Body of pancreas (tissue), 4 donors: ENCODE measurements around the gene BBX. TPM values are rescaled to one million over a fixed set of nuclear protein-coding genes. Genes with fewer than 3 reads are reported as not detected.

ENCODE experiments used
- ATAC-seq: fragments of 150-250 bp; one replicate; pipeline ENCODE4 v1.9.1; 2016
- DNase-seq, 4 donors: peaks; one replicate each; pipeline ENCODE4 v3.0.0-alpha.2; 2019
- H3K27ac ChIP-seq, 4 donors: fragments of 200-600 bp; sonication (generic); 1 replicate in 3 of 4; 2 replicates in 1 of 4; pipeline versions ENCODE4 v1.5.1 to v1.6.1; 2016 to 2019; ENCODE audit warnings: mild to moderate bottlenecking in 1 of 4, mixed read lengths in 1 of 4, moderate library complexity in 1 of 4
- H3K27me3 ChIP-seq, 2 donors: fragments of 200-600 bp; sonication (generic); one replicate each; pipeline ENCODE4 v1.6.0; 2016; ENCODE audit warnings: mild to moderate bottlenecking in 1 of 2
- H3K36me3 ChIP-seq, 2 donors: fragments of 200-600 bp; sonication (generic); replicated peaks in 1 of 2; 2 replicates each; pipeline ENCODE4 v1.5.1; 2016; ENCODE audit warnings: low read depth in 2 of 2; ENCODE audit not compliant: insufficient read depth in 1 of 2
- H3K4me1 ChIP-seq: fragments of 200-600 bp; sonication (generic); one replicate; pipeline ENCODE4 v1.6.0; 2016
- H3K4me3 ChIP-seq, 2 donors: fragments of 200-600 bp; sonication (generic); 1 replicate in 1 of 2; 2 replicates in 1 of 2; pipeline ENCODE4 v1.5.1; 2016 to 2019
- H3K9me3 ChIP-seq, 3 donors: fragments of 200-600 bp; sonication (generic); 1 replicate in 2 of 3; 2 replicates in 1 of 3; pipeline ENCODE4 v1.5.1; 2016
- POLR2A ChIP-seq, 3 donors: fragments of 450-650 bp; IDR thresholded peaks; one replicate each; pipeline ENCODE4 v1.6.1; 2016; ENCODE audit warnings: antibody characterized with exemption in 3 of 3, mild to moderate bottlenecking in 2 of 3
- WGBS, 2 donors: methylation state at CpG; one replicate each; pipeline ENCODE4 v1.1.5; 2017; 5-methylcytosine and 5-hydroxymethylcytosine counted together
- intact Hi-C: fragments of 100-400 bp; cut with DNase I; formaldehyde crosslinking; loops from one replicate; pipeline ENCODE4 v1.15.1; 2023
- total RNA-seq, 2 donors: library from RNA; depleted of rRNA; stranded (reverse); fragments of >200 nt; gene quantifications; one replicate each; pipeline ENCODE4 v1.1.0, GENCODE V29; 2016
- TF ChIP-seq, protein P1 (sequence below), 7 experiments: fragments of 450-650 bp in 4 of 7; fragments of 200-600 bp in 3 of 7; sonication (generic) in 3 of 7; IDR thresholded peaks; one replicate each; pipeline ENCODE4 v1.5.1; 2016 to 2019; ENCODE audit warnings: antibody characterized with exemption in 7 of 7

Gene BBX
- total RNA-seq, 2 donors from 2014 or later = 17.5 to 28.8 TPM

DNA sequence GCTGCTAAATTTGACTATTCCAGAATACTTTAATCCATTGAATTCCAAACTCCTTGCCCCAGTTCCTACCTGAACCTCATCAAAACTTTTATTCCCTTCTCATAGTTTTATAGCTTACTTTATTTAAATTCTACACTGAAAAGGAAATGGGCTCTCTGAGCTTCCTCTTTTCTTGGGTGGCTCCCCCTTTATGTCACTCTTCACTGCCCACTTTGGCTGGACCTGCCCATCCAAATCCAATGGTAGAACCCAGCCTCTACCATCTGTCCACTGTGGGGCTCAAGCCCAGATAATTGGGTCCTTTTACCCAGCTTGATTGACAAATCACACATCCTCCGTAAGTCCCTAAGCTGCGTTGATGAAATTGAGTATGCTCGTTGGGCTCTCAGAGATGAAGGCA lies 216.5 kb downstream of the BBX start:
- Histone ChIP-seq H3K27me3 (no peaks in the 10 kb centered on the region), H3K9me3 (no peaks in the 10 kb centered on the region), H3K36me3 (no peaks in the 10 kb centered on the region), H3K27ac (no peak overlapping the region), H3K4me3 (no peak overlapping the region), H3K4me1 (peaks cover 4% of the 10 kb centered on the region)
- TF ChIP-seq, protein P1, sequence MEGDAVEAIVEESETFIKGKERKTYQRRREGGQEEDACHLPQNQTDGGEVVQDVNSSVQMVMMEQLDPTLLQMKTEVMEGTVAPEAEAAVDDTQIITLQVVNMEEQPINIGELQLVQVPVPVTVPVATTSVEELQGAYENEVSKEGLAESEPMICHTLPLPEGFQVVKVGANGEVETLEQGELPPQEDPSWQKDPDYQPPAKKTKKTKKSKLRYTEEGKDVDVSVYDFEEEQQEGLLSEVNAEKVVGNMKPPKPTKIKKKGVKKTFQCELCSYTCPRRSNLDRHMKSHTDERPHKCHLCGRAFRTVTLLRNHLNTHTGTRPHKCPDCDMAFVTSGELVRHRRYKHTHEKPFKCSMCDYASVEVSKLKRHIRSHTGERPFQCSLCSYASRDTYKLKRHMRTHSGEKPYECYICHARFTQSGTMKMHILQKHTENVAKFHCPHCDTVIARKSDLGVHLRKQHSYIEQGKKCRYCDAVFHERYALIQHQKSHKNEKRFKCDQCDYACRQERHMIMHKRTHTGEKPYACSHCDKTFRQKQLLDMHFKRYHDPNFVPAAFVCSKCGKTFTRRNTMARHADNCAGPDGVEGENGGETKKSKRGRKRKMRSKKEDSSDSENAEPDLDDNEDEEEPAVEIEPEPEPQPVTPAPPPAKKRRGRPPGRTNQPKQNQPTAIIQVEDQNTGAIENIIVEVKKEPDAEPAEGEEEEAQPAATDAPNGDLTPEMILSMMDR (IDR thresholded peaks at IDR 0.05) = no peak
- TF ChIP-seq POLR2A (IDR thresholded peaks at IDR 0.05) = no peak
- ATAC-seq = no peak
- intact Hi-C loops = no loop called here
- 58 to 59% methylated on average over 3 of the region's 3 CpGs for WGBS, 2 donors
- no peak for DNase-seq

DNA sequence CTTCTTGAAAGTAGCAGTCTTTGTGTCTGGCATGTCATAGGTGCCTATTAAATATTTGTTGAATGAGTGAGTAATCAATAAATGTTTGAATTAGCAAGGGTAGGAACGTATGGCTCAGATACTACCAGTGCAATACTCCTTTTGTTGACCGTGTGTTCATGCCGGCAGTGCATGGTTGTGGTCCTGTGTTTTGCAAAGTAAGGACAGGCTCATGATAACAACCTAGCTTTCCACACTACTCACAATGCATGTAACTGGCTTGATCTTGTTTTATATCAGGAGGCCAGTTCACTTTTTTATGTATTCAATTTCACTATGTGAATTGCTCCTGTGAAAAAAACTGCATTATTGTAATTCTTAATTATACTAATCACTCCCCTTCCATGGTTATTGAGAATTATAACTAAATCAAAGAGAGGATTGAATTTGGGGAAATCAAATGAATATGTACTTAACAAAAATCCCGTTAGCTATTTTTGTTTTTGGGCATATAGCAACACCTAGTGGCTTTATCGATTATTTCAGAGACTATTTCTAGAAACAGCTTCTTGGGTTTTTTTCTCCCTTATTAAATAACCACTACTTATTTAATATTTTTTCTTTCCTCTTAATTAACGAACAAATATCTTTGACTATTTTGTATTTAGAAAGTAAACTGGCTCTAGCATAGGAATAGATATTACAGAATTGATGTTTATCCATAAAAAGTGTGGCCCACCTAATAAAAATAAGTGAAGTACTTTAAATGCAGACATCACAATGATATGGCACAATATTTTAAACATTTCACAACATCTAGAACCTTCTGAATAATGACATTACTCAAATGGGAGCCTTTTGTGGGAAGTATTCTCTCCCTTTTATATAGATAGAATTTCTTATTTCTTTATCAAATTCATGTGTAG lies 218.5 kb downstream of the BBX start:
- TF ChIP-seq, protein P1 (IDR thresholded peaks at IDR 0.05) = peak; percentile 18 to 61 (median 54)
- no peak for TF ChIP-seq POLR2A (IDR thresholded peaks at IDR 0.05)
- intact Hi-C loops = no loop called here
- no peak overlapping the region for H3K4me3 ChIP-seq
- H3K27ac ChIP-seq = no peak overlapping the region
- no peak for ATAC-seq
- WGBS, 2 donors = 32% methylated on average over 6 of the region's 6 CpGs
- no peaks in the 10 kb centered on the region for H3K27me3 ChIP-seq
- peaks cover 4% of the 10 kb centered on the region for H3K4me1 ChIP-seq
- no peaks in the 10 kb centered on the region for H3K36me3 ChIP-seq
- no peak for DNase-seq
- H3K9me3 ChIP-seq = no peaks in the 10 kb centered on the region

DNA sequence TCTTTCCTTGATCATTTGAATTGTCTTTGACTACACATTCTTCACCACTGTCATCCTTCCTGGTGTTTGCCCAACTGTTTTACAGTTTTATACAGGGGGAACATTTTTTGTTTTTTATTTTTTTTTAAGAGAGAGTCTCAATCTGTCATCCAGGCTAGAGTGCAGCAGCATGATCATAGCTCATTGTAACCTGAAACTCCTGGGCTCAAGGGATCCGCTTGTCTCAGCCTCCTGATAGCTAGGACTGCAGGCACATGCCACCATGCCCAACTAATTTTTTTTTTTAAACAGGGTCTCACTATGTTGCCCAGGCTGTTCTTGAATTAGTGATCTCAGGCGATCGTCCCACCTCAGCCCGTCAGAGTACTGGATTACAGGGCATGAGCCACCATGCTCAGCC lies 222.6 kb downstream of the BBX start:
- peaks cover 4% of the 10 kb centered on the region for H3K4me1 ChIP-seq
- DNase-seq (no peak), ATAC-seq (no peak)
- no peaks in the 10 kb centered on the region for H3K36me3 ChIP-seq
- intact Hi-C loops = no loop called here
- H3K9me3 ChIP-seq = no peaks in the 10 kb centered on the region
- H3K27ac ChIP-seq = no peak overlapping the region
- no peak for TF ChIP-seq POLR2A (IDR thresholded peaks at IDR 0.05)
- TF ChIP-seq, protein P1 (IDR thresholded peaks at IDR 0.05) = no peak
- H3K4me3 ChIP-seq = no peak overlapping the region
- 92 to 94% methylated on average over 4 of the region's 4 CpGs for whole genome bisulfite sequencing, 2 donors
- H3K27me3 ChIP-seq = no peaks in the 10 kb centered on the region

DNA sequence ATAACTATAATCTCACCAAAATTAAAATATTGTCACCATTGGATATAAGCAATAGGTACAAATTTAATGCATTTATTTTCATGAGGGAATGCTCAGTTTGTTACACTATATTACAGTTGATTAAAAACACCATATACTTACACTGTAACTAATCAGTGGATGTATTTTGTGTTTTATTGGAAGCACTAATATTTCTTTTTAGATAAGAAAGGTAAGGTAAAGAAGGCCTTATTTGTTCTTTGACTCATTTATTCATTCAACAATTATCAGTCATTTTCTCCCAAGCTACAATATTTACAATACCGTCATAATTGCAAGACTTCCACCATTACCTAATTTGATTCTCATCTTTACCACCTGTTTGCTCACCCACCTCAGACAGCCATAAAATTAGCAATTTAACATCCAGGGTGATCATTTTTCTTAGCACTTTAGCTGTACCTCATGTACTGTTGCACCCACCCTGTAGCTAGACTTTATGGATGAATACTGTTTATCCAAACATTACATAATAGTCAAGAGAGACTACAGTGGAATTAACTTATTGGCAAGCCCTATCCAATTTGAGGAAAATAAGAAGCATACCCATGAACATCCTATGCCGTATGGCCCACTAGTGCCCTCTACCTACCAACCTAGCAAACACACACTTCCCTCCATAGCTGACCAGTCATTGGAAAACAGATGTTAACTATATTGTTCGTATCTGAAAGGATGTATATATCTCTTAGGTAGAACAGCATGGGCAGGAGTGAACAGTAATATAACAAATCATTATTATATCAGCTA lies 229.6 kb downstream of the BBX start:
- H3K27me3 ChIP-seq = no peaks in the 10 kb centered on the region
- peak in 2 of 4 donors; percentile 15 to 25 for DNase-seq
- H3K36me3 ChIP-seq = peaks cover 0 to 2% of the 10 kb centered on the region in 2 donors
- H3K4me1 ChIP-seq = peaks cover 4% of the 10 kb centered on the region
- H3K4me3 ChIP-seq = no peak overlapping the region
- TF ChIP-seq POLR2A (IDR thresholded peaks at IDR 0.05) = no peak
- TF ChIP-seq, protein P1 (IDR thresholded peaks at IDR 0.05) = peak in 6 of 7 experiments; percentile 16 to 50 (median 40)
- H3K27ac ChIP-seq = no peak overlapping the region
- ATAC-seq = peak; percentile 55
- H3K9me3 ChIP-seq = no peaks in the 10 kb centered on the region
- intact Hi-C loops = no loop called here
- 59 to 62% methylated on average over 3 of the region's 3 CpGs for WGBS, 2 donors
